Regular cardiac myocyte (primary cell): ENCODE measurements around the gene SLC15A1. TPM values are rescaled to one million over a fixed set of nuclear protein-coding genes. Genes with fewer than 3 reads are reported as not detected.

Source experiments
- total RNA-seq: library from RNA; depleted of rRNA; stranded (reverse); fragments of >200 nt; gene quantifications from 2 replicates; pipeline ENCODE4 v1.2.3, GENCODE V29; 2014

Gene SLC15A1
- total RNA-seq, result not detected in 2 replicates

GRCh38 chr13:98752467-98753290 lies at the start of gene SLC15A1:
TSS of gene SLC15A1 (minus strand) at chr13:98752672. CDS start at chr13:98752598, 74 bp downstream.

Other genes with a start within 250 kb of the SLC15A1 start
- gene STK24, start 175.6 kb downstream of the SLC15A1 start, total RNA-seq, result 35.0 and 58.5 TPM in 2 replicates
- gene DOCK9, start 225.4 kb upstream of the SLC15A1 start, total RNA-seq, result 10.5 and 18.6 TPM in 2 replicates